Panc1 (cell line): ENCODE results near the gene ADCY9. TPM values are rescaled to one million over a fixed set of nuclear protein-coding genes. Genes with fewer than 3 reads are reported as not detected.

Source experiments
- ATAC-seq: fragments of 200-7000 bp; cut with Tn5 transposase; 2 replicates; pipeline ENCODE4 v1.9.1; 2020; ENCODE audit warnings: mild to moderate bottlenecking, moderate library complexity
- BruUV-seq: library from RNA; stranded (reverse); fragments of 400-500 nt; replicated peaks from 2 replicates; lab custom pipeline; 2021; lab: Mats Ljungman, UMichigan
- CTCF ChIA-PET: fragments of 300-600 bp; sonication (Branson Sonifier 250); formaldehyde crosslinking; loops from one replicate; lab custom pipeline; 2022; ENCODE audit warnings: antibody characterized with exemption; lab: Charles Lee
- POLR2A ChIA-PET: fragments of 300-600 bp; sonication (Branson Sonifier 250); formaldehyde crosslinking; loops from one replicate; lab custom pipeline; 2022; ENCODE audit warnings: antibody characterized with exemption; lab: Charles Lee
- DNase-seq: peaks from one replicate; pipeline ENCODE4 v3.0.0-alpha.2; 2010; ENCODE audit warnings: low read depth, low spot score
- H3K27ac ChIP-seq: 2 replicates; pipeline ENCODE4 v1.5.1; 2011; ENCODE audit warnings: mild to moderate bottlenecking, low read length, inconsistent platforms
- H3K27me3 ChIP-seq: fragments of 200-500 bp; sonication (Bioruptor generic); 2 replicates; pipeline ENCODE4 v1.6.0; 2014; ENCODE audit warnings: low read length, inconsistent platforms; ENCODE audit not compliant: control insufficient read depth, insufficient read depth
- H3K36me3 ChIP-seq: fragments of 200-500 bp; sonication (Bioruptor generic); 2 replicates; pipeline ENCODE4 v1.5.1; 2014; ENCODE audit warnings: inconsistent platforms, mild to moderate bottlenecking, low read length, moderate library complexity; ENCODE audit not compliant: control insufficient read depth, insufficient read depth
- H3K4me1 ChIP-seq: 2 replicates; pipeline ENCODE4 v1.5.1; 2011; ENCODE audit warnings: inconsistent platforms, mild to moderate bottlenecking, low read length, moderate library complexity; ENCODE audit not compliant: control insufficient read depth, insufficient read depth
- H3K4me3 ChIP-seq, 2 experiments: 2 replicates each; pipeline ENCODE4 v1.5.1; 2011 to 2012; ENCODE audit warnings: low read depth in 2 of 2, low read length in 2 of 2, mild to moderate bottlenecking in 2 of 2, inconsistent platforms in 1 of 2, moderate library complexity in 1 of 2
- H3K9me3 ChIP-seq: fragments of 200-500 bp; sonication (Bioruptor generic); 2 replicates; pipeline ENCODE4 v1.5.1; 2014; ENCODE audit warnings: low read depth, mild to moderate bottlenecking, inconsistent platforms, low read length, moderate library complexity; ENCODE audit not compliant: control insufficient read depth, insufficient read depth
- CTCF ChIP-seq: fragments of 450-650 bp; IDR thresholded peaks from 2 replicates; pipeline ENCODE4 v1.5.1; 2017; ENCODE audit warnings: mild to moderate bottlenecking
- POLR2AphosphoS5 ChIP-seq: IDR thresholded peaks from 2 replicates; pipeline ENCODE4 v1.6.1; 2012; ENCODE audit warnings: mild to moderate bottlenecking, low read depth, low read length, moderate library complexity
- SIN3A ChIP-seq: IDR thresholded peaks from 2 replicates; pipeline ENCODE4 v1.6.1; 2012; ENCODE audit warnings: low read depth, mild to moderate bottlenecking, low read length, moderate library complexity, borderline replicate concordance; ENCODE audit not compliant: insufficient read depth
- TCF7L2 ChIP-seq: IDR thresholded peaks from 2 replicates; pipeline ENCODE4 v1.6.1; 2011; ENCODE audit warnings: mild to moderate bottlenecking, low read depth, low read length, inconsistent platforms
- in situ Hi-C: cut with HindIII; loops from 2 replicates; pipeline ENCODE4 v1.10.0; 2016; ENCODE audit warnings: low sequenced_read_pairs, low pct_unique_long_range_greater_than_20kb
- intact Hi-C: fragments of 100-400 bp; cut with micrococcal nuclease; formaldehyde crosslinking; loops from one replicate; pipeline ENCODE4 v1.10.0; 2022; ENCODE audit not compliant: unreplicated experiment
- total RNA-seq: library from RNA; stranded (reverse); gene quantifications from one replicate; pipeline ENCODE4 v1.2.1, GENCODE V29; 2021; ENCODE audit not compliant: unreplicated experiment
- TF ChIP-seq, protein P1 (sequence below), 2 experiments: IDR thresholded peaks; 2 replicates each; pipeline ENCODE4 v1.6.1; 2011 to 2012; ENCODE audit warnings: low read depth in 2 of 2, control low read depth in 1 of 2, low read length in 1 of 2, mild to moderate bottlenecking in 1 of 2, moderate library complexity in 1 of 2; ENCODE audit not compliant: insufficient read depth in 1 of 2

ADCY9 gene
- total RNA-seq, 1 experiment from 2014 or later: 29.8 TPM

- Histone ChIP-seq H3K27ac (no peak overlapping the region), H3K27me3 (no peaks in the 10 kb centered on the region), H3K4me1 (peaks cover 27% of the 10 kb centered on the region), H3K36me3 (no peaks in the 10 kb centered on the region), H3K4me3 (no peak overlapping the region), H3K9me3 (no peaks in the 10 kb centered on the region)
- BruUV-seq: no TSS peak
- TF ChIP-seq, protein P1, sequence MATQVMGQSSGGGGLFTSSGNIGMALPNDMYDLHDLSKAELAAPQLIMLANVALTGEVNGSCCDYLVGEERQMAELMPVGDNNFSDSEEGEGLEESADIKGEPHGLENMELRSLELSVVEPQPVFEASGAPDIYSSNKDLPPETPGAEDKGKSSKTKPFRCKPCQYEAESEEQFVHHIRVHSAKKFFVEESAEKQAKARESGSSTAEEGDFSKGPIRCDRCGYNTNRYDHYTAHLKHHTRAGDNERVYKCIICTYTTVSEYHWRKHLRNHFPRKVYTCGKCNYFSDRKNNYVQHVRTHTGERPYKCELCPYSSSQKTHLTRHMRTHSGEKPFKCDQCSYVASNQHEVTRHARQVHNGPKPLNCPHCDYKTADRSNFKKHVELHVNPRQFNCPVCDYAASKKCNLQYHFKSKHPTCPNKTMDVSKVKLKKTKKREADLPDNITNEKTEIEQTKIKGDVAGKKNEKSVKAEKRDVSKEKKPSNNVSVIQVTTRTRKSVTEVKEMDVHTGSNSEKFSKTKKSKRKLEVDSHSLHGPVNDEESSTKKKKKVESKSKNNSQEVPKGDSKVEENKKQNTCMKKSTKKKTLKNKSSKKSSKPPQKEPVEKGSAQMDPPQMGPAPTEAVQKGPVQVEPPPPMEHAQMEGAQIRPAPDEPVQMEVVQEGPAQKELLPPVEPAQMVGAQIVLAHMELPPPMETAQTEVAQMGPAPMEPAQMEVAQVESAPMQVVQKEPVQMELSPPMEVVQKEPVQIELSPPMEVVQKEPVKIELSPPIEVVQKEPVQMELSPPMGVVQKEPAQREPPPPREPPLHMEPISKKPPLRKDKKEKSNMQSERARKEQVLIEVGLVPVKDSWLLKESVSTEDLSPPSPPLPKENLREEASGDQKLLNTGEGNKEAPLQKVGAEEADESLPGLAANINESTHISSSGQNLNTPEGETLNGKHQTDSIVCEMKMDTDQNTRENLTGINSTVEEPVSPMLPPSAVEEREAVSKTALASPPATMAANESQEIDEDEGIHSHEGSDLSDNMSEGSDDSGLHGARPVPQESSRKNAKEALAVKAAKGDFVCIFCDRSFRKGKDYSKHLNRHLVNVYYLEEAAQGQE (IDR thresholded peaks at IDR 0.05; ENCODE audit: insufficient read depth in 1 of 2, low read depth in 2 of 2, low read length in 1 of 2): no peak
- no peak for TF ChIP-seq POLR2AphosphoS5
- DNase-seq (no peak), ATAC-seq (no peak)
- ChIA-PET POLR2A (no interaction called here), CTCF (interaction anchor here (0.6 kb wide), 1 partner anchor 169 kb away, joined by 3 read pairs; no protein-coding TSS in a partner anchor)
- in situ Hi-C loops (no loop called here), intact Hi-C loops (no loop called here)
Measured at GRCh38 chr16:3964686-3965290, 151.5 kb downstream of the ADCY9 start.

- Histone ChIP-seq H3K4me3 (no peak overlapping the region), H3K27ac (no peak overlapping the region), H3K9me3 (no peaks in the 10 kb centered on the region), H3K27me3 (no peaks in the 10 kb centered on the region), H3K36me3 (no peaks in the 10 kb centered on the region), H3K4me1 (peaks cover 33% of the 10 kb centered on the region)
- no TSS peak for BruUV-seq
- POLR2A ChIA-PET: interaction anchor here (0.5 kb wide), 1 partner anchor 23 kb away, joined by 6 read pairs; no protein-coding TSS in a partner anchor
- intact Hi-C loops (no loop called here), in situ Hi-C loops (no loop called here)
- TF ChIP-seq, protein P1 (IDR thresholded peaks at IDR 0.05; ENCODE audit: insufficient read depth in 1 of 2, low read depth in 2 of 2, low read length in 1 of 2): no peak
- no peak for TF ChIP-seq TCF7L2
- TF ChIP-seq CTCF: no peak
- TF ChIP-seq SIN3A: no peak
- no peak for TF ChIP-seq POLR2AphosphoS5
- CTCF ChIA-PET: interaction anchor here (0.6 kb wide), 1 partner anchor 168 kb away, joined by 3 read pairs; no protein-coding TSS in a partner anchor
- no peak for DNase-seq
- ATAC-seq: no peak
Measured at GRCh38 chr16:3963886-3964685, 152.2 kb downstream of the ADCY9 start.
